Gastroesophageal sphincter (tissue), 4 donors: ENCODE measurements around the gene ST8SIA4. TPM values are rescaled to one million over a fixed set of nuclear protein-coding genes. Genes with fewer than 3 reads are reported as not detected.

Source experiments
- ATAC-seq: fragments of 150-250 bp; one replicate; pipeline ENCODE4 v1.9.1; 2016; ENCODE audit warnings: mild to moderate bottlenecking, moderate library complexity
- H3K27ac ChIP-seq, 4 donors: fragments of 200-600 bp; sonication (generic) in 3 of 4; 1 replicate in 3 of 4; 2 replicates in 1 of 4; pipeline ENCODE4 v1.5.1; 2016 to 2019
- H3K27me3 ChIP-seq: fragments of 200-600 bp; sonication (generic); one replicate; pipeline ENCODE4 v1.5.1; 2019
- H3K36me3 ChIP-seq, 2 donors: fragments of 200-600 bp; sonication (generic); one replicate each; pipeline ENCODE4 v1.5.1; 2019; ENCODE audit warnings: control low read depth in 1 of 2
- H3K4me1 ChIP-seq, 3 donors: fragments of 200-600 bp; sonication (generic); 1 replicate in 2 of 3; 2 replicates in 1 of 3; pipeline ENCODE4 v1.5.1; 2016 to 2019; ENCODE audit warnings: control low read depth in 2 of 3
- H3K4me3 ChIP-seq, 2 donors: fragments of 200-600 bp; sonication (generic); one replicate each; pipeline ENCODE4 v1.5.1; 2019; ENCODE audit warnings: mild to moderate bottlenecking in 1 of 2, moderate library complexity in 1 of 2
- H3K9me3 ChIP-seq, 3 donors: fragments of 200-600 bp; sonication (generic); one replicate each; pipeline ENCODE4 v1.5.1; 2017 to 2019; ENCODE audit warnings: control low read depth in 2 of 3
- EP300 ChIP-seq: sonication (generic); formaldehyde crosslinking; IDR thresholded peaks from one replicate; pipeline ENCODE4 v1.6.1; 2017; ENCODE audit warnings: antibody characterized with exemption, mild to moderate bottlenecking
- POLR2A ChIP-seq, 2 donors: fragments of 450-650 bp; IDR thresholded peaks; one replicate each; pipeline ENCODE4 v1.6.1; 2017; ENCODE audit warnings: antibody characterized with exemption in 2 of 2, mild to moderate bottlenecking in 2 of 2, moderate library complexity in 1 of 2
- POLR2AphosphoS5 ChIP-seq: sonication (generic); formaldehyde crosslinking; IDR thresholded peaks from one replicate; pipeline ENCODE4 v1.6.1; 2017; ENCODE audit warnings: antibody characterized with exemption
- WGBS, 2 donors: methylation state at CpG; one replicate each; pipeline ENCODE4 v1.1.5; 2018; ENCODE audit warnings: low coverage in 1 of 2; 5-methylcytosine and 5-hydroxymethylcytosine counted together
- total RNA-seq, 4 donors: library from RNA; depleted of rRNA; stranded (reverse); fragments of >200 nt; gene quantifications; one replicate each; pipeline ENCODE4 v1.1.0, GENCODE V29; 2016
- TF ChIP-seq, protein P1 (sequence below), 4 experiments: fragments of 200-600 bp in 2 of 4; fragments of 450-650 bp in 2 of 4; sonication (generic) in 1 of 4; IDR thresholded peaks; one replicate each; pipeline ENCODE4 v1.5.1; 2017 to 2019; ENCODE audit warnings: antibody characterized with exemption in 4 of 4, mild to moderate bottlenecking in 2 of 4, moderate library complexity in 2 of 4

Gene ST8SIA4, protein sequence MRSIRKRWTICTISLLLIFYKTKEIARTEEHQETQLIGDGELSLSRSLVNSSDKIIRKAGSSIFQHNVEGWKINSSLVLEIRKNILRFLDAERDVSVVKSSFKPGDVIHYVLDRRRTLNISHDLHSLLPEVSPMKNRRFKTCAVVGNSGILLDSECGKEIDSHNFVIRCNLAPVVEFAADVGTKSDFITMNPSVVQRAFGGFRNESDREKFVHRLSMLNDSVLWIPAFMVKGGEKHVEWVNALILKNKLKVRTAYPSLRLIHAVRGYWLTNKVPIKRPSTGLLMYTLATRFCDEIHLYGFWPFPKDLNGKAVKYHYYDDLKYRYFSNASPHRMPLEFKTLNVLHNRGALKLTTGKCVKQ
- 1 to 10 TPM; 1.1 to 3.9 (median 2.9) TPM for total RNA-seq

DNA sequence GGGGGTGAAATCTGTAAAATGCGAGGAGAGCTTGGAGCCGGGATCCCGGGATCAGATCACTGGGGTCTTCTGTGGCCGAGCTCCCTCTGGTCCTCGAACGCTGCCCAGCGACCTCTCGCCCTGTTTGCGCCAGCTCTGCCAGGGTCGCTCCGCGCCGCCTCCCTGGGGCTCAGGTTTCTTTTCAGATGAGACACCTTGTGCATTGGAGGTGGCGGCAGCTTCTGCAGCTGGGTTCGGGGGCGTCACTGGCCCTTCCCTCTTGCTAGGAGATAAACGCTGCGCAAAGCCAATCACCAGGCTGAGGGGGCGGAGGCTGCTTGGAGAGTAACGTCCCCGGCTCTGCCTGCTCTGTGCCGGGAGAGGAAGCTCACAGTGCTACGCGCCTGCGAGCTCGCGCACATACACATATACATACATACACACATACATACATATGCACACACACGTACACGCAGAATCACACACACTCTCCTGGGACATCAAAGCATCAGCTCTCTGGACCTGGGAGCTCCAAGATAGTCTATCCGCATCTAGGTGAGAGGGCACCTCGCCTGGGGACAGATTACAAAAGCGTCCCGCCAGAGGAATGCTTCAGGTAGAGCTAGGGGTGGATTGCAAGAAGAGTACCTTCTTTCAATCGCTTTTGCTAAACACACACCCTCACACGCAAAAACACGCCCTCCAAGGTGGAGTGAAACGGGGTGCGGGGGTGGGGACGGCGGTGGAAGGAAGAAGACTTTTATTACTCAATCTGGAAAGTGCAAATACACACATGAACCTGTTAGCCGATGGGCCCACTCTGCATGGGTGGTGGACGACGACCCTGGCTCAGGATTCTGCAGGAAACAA, at the start of gene ST8SIA4:
ST8SIA4 (minus strand) TSS at position 244 of the 849 bp plus-strand sequence. CDS start 327 bp downstream, outside the sequence.
- H3K9me3 ChIP-seq = no peaks in the 10 kb centered on the region
- TF ChIP-seq EP300 (no peak), POLR2A (IDR thresholded peaks at IDR 0.05) (peak in 1 of 2 donors; percentile 50), POLR2AphosphoS5 (no peak)
- peaks cover 53% of the 10 kb centered on the region for H3K27me3 ChIP-seq
- peaks cover 0 to 14% (median 0%) of the 10 kb centered on the region in 3 donors for H3K4me1 ChIP-seq
- H3K36me3 ChIP-seq = no peaks in the 10 kb centered on the region
- peak; percentile 62 for ATAC-seq
- WGBS, 2 donors = 0 to 1% methylated on average over 3 to 16 of the region's 43 CpGs
- H3K27ac ChIP-seq = peak within 1 kb of the TSS in 3 of 4 donors; percentile 57 to 80 (median 68)
- H3K4me3 ChIP-seq = peak within 1 kb of the TSS; percentile 26 to 50

GRCh38 chr5:100950985-100951384, 47.9 kb upstream of the ST8SIA4 start:
- ATAC-seq = no peak
- Histone ChIP-seq H3K27me3 (no peaks in the 10 kb centered on the region), H3K27ac (no peak overlapping the region), H3K4me1 (no peaks in the 10 kb centered on the region), H3K9me3 (peaks cover 0 to 6% (median 0%) of the 10 kb centered on the region in 3 donors), H3K36me3 (no peaks in the 10 kb centered on the region), H3K4me3 (no peak overlapping the region)
- TF ChIP-seq EP300 = no peak
- TF ChIP-seq POLR2A (IDR thresholded peaks at IDR 0.05) = no peak
- TF ChIP-seq, protein P1, sequence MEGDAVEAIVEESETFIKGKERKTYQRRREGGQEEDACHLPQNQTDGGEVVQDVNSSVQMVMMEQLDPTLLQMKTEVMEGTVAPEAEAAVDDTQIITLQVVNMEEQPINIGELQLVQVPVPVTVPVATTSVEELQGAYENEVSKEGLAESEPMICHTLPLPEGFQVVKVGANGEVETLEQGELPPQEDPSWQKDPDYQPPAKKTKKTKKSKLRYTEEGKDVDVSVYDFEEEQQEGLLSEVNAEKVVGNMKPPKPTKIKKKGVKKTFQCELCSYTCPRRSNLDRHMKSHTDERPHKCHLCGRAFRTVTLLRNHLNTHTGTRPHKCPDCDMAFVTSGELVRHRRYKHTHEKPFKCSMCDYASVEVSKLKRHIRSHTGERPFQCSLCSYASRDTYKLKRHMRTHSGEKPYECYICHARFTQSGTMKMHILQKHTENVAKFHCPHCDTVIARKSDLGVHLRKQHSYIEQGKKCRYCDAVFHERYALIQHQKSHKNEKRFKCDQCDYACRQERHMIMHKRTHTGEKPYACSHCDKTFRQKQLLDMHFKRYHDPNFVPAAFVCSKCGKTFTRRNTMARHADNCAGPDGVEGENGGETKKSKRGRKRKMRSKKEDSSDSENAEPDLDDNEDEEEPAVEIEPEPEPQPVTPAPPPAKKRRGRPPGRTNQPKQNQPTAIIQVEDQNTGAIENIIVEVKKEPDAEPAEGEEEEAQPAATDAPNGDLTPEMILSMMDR (IDR thresholded peaks at IDR 0.05) = no peak
- TF ChIP-seq POLR2AphosphoS5 = no peak
- 51 to 77% methylated on average over 3 to 4 of the region's 4 CpGs for WGBS, 2 donors

GRCh38 chr5:100913298-100913697, 10.2 kb upstream of the ST8SIA4 start:
- Histone ChIP-seq H3K27ac (no peak overlapping the region), H3K36me3 (no peaks in the 10 kb centered on the region), H3K9me3 (peaks cover 0 to 8% (median 0%) of the 10 kb centered on the region in 3 donors), H3K27me3 (no peaks in the 10 kb centered on the region), H3K4me1 (no peaks in the 10 kb centered on the region), H3K4me3 (no peak overlapping the region)
- no peak for ATAC-seq
- no peak for TF ChIP-seq EP300
- TF ChIP-seq, protein P1 (IDR thresholded peaks at IDR 0.05) = no peak
- TF ChIP-seq POLR2A (IDR thresholded peaks at IDR 0.05) = no peak
- no peak for TF ChIP-seq POLR2AphosphoS5
- WGBS, 2 donors = 80 to 86% methylated on average over 1 to 2 of the region's 2 CpGs

- TF ChIP-seq, protein P1 (IDR thresholded peaks at IDR 0.05) = no peak
- TF ChIP-seq POLR2A (IDR thresholded peaks at IDR 0.05) = no peak
- no peak for TF ChIP-seq EP300
- no peak for TF ChIP-seq POLR2AphosphoS5
- Histone ChIP-seq H3K4me3 (no peak overlapping the region), H3K9me3 (no peaks in the 10 kb centered on the region), H3K4me1 (no peaks in the 10 kb centered on the region), H3K36me3 (no peaks in the 10 kb centered on the region), H3K27ac (no peak overlapping the region), H3K27me3 (peaks cover 12% of the 10 kb centered on the region)
- no peak for ATAC-seq
- WGBS, 2 donors = 86 to 95% methylated on average over 3 to 4 of the region's 4 CpGs
Observed at GRCh38 chr5:100909034-100909433, 6.0 kb upstream of the ST8SIA4 start.

- Histone ChIP-seq H3K4me3 (no peak overlapping the region), H3K4me1 (peaks cover 0 to 11% (median 0%) of the 10 kb centered on the region in 3 donors), H3K27me3 (peaks cover 47% of the 10 kb centered on the region), H3K36me3 (no peaks in the 10 kb centered on the region), H3K9me3 (no peaks in the 10 kb centered on the region), H3K27ac (no peak overlapping the region)
- no peak for ATAC-seq
- TF ChIP-seq POLR2A (IDR thresholded peaks at IDR 0.05) (no peak), EP300 (no peak), POLR2AphosphoS5 (no peak)
- TF ChIP-seq, protein P1 (IDR thresholded peaks at IDR 0.05) = no peak
- WGBS, 2 donors = 71 to 80% methylated on average over 5 to 6 of the region's 6 CpGs
Observed at GRCh38 chr5:100905259-100905914, 2.3 kb upstream of the ST8SIA4 start.
